OCI-M2 (cell line): ENCODE results near the gene JAG2.
"Not testable (repeated sequence)": the region's sequence is repeated elsewhere in the genome, so short reads cannot be mapped to it uniquely, and the experiment has no call there.

Experiments used
- DNase-seq: peaks from one replicate; lab custom pipeline; 2025; ENCODE audit not compliant: unreplicated experiment; lab: John Stamatoyannopoulos, UW

JAG2 gene

DNA sequence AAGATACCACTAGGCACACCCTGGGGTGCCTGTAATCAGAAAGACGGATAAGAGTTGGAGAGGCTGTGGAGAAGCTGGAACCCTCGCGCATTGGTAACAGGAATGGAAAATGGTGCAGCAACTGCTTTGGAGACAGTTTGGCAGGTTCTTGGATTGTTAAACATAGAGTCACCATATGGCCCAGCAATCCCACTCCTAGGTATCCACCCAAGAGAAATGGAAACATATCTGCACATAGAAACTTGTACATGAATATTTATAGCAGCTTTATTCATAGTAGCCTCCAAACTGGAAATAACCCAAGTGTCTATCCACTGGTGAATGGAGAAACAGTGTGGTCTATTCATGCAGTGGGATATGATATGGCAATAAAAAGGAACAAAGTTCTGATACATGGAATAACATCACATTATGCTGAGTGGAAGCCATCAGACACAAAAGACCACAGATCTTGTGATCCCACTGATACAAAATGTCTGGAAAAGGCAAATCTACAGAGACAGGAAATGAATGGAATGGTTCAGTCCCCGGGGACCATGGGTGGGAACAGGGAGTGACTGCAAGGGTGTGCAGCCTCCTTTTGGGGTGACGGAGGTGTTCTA lies 45.4 kb downstream of the JAG2 start:
- DNase-seq, result no peak

DNA sequence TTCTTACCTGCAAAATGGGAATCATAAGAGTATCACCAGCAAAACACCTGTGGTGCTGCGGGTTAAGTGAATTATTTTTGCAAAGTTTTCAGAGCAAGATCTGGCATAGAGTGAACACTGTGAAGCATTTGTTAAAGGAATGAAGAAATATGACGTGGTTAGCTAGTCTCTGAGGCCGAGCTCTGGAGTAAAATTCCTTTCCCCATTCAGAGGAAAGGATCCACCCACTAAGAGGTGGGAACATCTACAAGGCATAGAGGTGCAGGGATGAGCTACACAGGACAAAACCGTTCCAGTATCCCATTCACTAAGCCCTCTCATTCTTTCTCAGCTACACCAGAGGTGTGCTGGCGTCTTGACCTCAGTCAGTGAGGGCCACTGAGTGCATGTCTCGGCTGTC lies 48.5 kb downstream of the JAG2 start:
- DNase-seq, result no peak

DNA sequence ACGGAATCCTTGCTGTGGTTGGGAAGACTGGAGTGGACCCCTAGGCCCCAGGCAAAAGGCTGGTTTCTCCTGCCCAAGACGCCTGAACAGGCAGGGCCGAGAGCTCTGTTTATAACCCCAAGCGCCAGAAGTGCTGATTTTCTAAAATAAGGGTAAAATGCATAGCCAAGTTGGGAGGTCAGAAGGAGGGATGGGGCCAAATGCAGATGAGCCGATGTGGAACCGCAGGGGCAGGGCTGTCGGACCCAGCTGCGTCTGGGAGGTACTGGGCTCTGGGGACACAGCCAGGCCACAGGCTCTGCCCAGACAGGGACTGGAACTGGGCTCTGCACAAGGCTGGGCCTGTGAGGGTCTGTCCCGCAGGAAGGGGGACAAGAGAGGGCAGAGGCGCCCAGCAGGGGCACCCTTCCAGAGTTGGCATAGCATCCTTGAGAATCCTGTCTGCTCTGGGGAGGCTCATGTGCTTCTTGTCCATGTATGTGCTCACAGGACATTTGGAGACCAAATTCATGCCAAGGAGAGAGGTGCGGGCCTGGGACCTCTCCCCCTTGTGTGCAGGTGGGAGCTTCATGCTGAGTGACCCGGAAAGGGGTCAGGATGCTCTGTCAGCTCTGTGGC lies 49.1 kb downstream of the JAG2 start:
- no peak for DNase-seq

DNA sequence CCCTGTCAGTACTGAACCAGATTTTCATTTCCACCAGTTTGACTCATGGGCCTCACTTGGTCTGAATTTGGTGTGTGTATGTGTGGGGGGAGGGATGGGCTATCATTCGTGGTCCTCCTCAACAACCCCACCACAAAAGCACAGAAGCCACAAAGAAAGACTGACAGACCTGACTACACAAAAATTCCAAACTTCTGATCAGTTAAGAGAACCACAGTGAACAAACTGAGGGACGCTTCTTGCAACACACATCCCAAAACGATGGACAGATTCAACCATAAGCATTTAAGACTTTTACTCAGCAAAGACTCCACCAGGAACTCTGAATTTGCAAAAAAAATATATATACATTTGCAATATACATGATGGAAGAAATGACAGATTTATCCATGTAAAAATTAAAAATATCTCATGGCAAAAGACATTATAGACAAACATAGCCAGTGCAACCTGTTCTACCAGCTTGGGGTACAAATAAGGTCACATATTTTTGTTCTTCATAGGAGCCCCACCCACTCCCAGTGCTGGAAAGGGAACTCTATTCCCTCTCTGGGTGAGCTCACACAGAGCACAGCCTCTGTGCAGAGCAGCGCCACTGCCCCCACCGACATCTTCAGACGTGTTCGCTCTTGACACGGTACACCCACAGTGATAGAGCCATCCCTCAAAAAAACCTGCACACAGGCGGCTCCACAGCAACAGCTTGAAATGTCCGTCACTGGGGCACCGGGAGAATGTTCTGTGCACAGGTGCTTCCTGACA lies 49.7 kb downstream of the JAG2 start:
- DNase-seq, result no peak

DNA sequence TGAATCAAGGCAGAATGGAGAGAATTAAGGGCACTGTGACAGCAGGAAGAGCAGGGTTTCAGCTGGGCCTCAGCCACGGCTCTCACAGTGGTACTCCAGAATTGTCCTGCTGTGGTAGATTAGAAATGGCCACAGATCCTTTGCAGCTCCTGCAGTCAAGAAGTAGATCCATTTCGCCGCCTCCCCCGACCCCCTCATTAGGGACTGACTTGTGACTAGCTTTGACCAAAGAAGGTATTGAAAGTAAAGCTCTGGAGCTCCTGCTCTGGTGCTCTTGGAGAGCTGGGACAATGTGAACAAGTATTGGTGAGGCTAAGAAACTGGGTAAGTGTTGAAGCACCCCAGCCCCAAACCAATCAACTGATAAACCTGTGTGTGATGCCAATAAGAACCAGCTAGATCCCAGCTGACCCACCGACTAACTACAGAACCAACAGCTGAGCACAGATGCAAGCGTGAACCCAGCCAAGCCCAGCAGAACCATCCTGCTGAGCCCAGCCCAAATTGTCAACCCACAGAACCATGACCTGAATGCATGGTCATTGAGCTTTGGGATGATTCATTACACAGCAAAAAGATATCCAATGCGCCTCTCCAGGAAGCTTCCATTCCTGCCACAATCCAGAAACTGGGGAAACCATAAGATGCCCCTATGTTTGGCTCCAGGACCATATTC lies 50.7 kb downstream of the JAG2 start:
- DNase-seq, result no peak

DNA sequence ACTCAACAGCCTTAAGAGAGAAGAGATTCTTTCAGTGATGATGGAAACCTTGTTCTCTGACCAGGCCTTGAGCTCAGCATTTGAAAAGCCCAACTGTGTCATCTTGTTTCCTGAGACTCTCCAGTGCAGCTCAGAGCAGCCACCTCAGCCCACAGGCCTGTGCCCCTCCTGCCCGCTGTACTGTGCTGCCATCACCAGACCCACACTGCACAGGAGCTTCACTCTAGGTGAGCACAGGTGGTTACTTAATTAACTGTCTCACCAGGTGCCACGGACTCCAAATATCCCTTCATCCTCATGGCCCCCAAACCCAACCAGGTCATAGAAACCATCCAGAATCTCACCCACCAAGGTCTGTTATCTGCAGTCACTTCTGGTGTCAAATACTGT lies 51.3 kb downstream of the JAG2 start:
- no peak for DNase-seq

DNA sequence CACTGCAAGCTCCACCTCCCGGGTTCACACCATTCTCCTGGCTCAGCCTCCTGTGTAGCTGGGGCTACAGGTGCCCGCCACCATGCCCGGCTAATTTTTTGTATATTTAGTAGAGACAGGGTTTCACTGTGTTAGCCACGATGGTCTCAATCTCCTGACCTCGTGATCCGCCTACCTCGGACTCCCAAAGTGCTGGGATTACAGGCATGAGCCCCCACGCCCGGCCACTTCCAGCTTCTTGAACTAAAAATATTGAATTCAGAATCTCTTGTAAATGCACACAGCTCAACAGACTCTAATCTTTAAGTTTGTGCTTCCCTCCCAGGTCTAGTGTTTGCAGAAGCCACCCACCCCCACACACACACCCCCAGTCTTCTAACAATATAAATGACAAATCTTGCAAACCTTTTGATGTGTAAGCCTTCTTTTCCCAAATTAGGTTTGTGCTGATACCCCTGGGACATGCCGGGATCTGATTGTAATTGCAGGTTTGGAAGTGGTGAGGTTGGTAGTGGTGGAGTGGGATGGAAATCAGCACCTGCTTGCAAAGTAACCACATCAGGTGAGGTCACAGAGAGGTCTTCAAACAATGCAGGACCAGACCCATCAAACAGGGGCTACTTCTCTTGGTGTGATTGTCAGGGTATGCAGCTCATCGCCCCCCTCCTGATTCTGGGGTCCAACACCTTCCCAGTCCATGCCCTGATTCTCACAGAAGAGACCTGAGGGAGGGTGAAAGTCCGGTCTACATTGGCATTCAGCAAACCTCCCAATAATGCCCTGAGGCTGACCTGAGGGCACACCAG lies 51.9 kb downstream of the JAG2 start:
- DNase-seq, result no peak

DNA sequence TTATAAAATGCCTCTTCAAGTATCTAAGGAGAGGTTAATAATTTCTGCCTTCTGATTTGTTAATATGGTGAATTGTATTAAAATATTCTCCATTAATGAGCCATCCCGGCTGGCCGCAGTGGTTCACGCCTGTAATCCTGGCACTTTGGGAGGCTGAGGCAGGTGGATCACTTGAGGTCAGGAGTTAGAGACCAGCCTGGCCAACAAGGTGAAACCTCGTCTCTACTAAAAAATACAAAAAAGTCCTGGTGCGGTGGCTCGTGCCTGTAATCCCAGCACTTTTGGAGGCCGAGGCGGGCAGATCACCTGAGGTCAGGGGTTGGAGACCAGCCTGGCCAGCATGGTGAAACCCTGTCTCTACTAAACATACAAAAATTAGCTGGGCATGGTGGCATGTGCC lies 59.3 kb downstream of the JAG2 start:
- not testable (repeated sequence) for DNase-seq

DNA sequence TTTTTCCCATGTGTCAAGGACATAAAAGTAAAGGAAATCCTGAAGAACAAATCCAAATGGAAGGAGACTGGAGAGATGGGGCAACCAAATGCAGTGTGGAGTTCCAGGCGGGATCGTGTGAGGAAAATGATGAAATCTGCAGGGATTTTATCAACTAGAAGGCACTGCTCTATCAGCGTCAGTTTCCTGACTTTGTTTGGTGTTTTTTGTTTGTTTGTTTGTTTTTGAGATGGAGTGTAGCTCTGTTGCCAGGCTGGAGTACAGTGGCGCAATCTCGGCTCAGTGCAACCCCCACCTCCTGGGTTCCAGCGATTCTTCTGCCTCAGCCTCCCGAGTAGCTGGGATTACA lies 60.1 kb downstream of the JAG2 start:
- no peak for DNase-seq

DNA sequence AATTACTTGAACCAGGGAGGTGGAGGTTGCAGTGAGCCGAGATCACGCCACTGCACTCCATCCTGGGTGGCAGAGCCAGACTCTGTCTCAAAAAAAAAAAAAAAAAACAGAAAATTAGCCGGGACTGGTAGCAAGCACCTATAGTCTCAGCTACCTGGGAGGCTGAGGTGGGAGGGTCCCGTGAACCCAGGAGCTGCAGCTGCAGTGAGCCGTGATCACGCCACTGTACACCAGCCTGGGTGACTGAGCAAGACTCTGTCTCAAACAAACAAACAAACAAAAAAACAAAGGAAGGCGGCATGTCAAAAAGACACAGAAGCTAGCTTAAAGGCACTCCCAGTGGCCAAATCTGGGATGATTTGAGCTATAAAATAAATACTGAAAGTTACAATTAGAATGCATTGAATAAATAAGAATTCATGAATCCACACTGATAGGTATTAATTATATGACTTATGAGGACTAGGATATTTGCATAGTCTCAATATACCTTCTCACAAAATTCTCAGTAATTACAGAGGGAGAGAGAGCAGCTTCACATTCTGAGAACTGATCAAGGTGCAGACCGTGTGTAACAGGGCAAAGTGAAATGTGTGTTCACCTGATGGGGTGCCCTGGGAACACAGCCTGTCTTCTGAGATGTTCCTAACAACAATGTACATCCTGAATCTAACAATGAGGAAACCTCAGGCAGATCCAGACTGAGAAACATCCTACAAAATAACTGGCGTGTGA lies 60.6 kb downstream of the JAG2 start:
- DNase-seq, result no peak

DNA sequence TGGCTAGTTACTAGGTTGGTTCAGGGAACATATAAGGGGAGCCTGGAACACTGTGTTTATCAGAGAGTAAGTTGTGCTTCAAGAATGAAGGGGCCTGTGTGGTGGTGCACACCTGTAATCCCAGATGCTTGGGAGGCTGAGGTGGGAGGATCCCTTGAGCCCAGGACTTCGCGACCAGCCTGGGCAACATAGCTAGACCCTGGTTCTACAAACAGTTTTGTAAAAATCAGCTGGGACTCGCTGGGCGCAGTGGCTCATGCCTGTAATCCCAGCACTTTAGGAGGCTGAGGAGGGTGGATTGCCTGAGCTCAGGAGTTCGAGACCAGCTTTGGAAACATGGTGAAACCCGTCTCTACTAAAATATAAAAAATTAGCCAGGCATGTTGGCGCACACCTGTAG lies 61.2 kb downstream of the JAG2 start:
- no peak for DNase-seq

DNA sequence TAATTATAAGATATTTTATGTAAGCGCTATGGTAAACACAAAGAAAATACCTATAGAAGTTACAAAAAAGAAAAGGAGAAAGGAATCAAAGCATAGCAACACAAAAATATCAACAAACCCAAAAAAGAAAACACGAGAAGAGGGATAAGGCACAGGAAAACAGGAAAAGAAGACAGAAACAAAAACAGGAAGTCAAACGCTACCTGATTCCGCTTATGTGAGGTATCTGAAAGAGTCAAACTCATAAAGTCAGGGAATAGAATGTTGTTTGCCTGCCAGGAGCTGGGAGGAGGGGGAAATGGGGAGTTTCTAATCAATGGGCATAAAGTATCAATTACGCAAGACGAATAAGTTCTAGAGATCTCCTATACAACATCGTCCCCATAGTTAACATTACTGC lies 63.4 kb downstream of the JAG2 start:
- no peak for DNase-seq

DNA sequence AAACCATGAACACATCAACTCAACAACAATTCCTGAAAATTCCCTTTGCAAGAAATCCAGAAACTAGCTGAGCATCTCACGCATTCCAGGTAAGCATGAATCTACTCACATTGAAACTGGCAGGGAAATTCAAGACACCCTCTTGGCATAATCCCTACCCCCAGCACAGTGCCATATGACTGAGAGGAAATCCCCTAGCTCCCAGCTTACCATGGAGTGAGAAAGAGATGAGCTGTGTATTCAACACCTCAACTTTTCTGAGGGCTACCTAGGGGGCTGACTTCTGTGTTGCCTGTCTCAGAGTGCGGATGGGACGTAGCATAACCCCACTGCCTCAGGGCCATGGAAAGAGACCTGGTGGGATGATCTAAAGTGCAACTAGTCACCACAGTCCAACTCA lies 65.7 kb downstream of the JAG2 start:
- DNase-seq, result no peak

DNA sequence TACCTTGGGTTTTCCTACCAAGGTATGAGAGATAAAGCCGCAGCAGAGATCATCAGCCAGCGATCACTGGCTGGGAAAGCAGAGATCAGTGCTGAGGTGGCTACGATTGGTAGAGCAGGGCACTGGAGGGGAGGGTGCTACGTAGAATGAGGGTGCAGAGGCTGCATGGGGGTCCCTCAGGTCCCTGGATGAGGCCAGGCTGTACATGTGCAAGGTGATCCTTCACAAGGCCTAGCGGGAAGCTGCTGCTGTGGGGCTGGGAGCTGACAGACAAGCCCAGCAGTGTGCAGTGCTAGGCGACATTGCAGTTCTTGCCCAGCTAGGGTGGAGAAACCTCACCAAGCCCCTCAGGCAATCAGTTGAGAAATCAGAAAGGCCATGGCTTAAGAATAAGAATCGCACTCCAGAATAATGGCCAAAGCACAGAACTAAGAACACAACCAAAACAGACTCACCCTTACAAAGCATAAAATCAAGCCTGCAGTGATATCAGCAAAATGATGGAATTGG lies 66.2 kb downstream of the JAG2 start:
- DNase-seq, result no peak

DNA sequence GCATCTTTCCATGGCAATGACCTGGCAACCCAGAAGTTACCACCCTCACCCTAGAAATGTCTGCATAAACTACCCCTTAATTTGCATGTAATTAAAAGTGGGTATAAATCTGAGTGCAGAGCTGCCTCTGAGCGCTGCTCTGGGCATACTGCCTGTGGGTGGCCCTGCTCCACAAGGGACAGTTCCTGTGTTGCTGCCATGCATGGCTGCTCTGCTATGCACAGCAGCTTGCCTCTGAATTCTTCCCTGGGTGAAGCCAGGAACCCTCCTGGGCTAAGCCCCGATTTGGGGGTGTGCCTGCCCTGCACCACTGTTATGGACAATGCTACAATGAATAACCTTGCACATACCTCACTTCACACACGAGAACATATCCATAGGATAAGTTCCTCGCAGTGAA lies 67.7 kb downstream of the JAG2 start:
- no peak for DNase-seq

DNA sequence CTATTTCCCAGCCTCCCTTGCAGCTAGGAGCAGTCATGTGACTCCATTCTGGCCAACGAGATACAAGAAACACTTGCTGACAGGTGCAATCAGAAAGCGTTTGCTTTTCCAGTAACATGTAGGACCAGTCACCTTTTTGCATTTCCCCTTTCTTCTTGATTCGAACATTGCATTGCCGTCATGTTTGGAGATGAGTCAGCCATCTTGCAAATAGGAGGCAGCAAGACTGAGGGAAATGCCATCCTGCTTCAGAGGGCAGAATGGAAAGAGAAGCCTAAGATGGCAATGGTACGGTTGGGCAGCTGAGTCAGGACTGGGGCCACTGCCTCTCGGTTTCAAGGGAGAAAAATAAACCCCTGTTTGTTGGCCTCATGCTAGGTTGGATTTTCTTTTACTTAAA lies 68.8 kb downstream of the JAG2 start:
- no peak for DNase-seq

DNA sequence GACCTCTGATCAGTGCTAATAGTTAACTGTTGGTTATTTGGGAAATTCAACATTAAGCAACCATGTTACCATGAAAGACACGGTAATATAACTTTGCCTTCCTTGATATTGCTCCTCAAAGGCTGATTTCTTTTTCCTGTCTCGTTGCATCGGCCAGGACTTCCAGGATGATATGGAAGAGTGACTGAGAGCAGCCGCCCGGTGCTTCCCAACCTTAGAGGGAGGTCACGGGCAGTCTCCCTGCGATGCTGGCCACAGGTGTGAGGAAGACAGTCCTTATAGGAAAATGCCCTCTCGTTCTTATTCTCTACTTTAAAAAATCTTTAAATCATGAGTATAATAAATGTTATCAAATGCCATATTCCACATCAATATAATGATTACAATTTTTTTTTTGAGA lies 70.3 kb downstream of the JAG2 start:
- DNase-seq, result no peak

DNA sequence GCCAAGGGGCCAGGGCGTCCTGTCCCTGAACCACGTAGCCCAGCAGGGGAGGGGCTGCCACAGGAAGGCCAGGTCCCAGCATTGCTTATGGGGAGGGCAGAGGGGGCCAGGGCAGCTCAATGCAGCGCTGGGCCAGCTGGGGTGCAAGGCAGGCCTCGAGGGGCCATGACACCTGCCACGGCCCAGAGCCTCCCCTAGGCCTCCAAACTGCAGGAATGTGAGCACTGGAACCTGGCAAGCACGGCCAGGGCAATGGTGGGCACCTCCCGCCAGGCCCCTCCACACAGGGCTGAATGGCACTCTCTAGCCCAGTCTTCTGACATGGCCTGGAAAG lies 70.8 kb downstream of the JAG2 start:
- DNase-seq, result no peak

DNA sequence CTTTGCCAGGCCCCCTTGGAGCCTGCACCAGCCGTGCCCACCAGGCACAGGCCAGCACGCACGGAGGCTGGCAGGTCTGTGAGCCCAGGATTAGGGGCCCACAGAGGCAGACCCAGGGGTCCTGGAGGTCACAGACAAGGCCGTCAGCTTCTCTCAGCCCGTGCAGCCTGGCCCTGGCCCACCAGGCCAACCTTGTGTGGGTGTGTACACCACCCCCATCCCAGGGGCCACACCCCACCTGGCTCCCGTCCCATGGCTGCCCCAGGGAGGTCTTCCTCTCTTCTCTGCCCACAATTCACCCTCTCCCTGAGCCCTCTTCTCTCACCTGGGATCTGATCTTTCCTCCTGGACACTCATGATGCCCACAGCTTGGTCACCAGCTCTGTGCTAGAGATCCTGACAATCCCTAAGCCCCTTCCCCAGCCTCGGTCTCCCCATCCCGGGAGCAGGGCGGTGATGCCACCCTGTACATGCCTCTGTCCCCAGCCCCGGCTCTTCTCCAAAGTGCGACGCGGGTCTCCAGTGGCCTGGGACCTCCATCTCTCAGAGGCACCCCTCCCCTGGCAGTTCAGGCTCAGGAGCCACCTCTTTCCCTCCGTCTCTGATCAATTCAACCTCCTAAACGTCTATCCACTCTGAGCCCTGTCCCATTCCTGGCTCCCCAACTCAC lies 72.2 kb downstream of the JAG2 start:
- no peak for DNase-seq

DNA sequence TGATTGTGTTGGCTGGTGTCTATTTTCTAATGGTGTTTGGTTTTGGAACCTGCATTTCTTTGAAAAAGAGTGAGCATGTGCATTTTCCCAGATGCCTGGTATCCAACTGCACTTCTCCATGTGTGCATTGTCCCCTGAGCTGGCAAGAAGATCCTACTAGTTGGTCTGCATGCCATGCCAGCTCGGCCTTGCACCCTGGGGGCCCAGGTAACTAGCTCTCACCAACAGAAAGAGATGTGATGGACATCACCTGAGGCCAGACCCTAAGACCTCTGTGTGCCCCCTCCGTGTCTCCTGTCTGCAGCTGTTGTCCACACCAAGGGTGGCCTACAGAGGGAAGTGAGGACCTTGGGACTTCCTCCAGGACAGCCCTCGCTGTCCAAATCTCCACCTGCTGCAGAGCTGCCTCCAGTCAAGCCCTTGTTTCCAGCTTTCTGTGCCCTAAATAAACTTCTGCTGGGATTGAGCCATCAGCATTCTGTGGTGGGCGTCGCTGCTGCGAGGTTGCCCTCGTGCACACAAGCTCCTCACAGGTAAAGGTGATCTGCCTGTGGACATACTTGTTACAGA lies 73.3 kb downstream of the JAG2 start:
- DNase-seq, result no peak
